Activated CD4-positive, alpha-beta T cell treated with anti-CD3 and anti-CD28 coated beads, Interleukin-2, amount 50 U/mL, for 1 hour (primary cell): Measurements from ENCODE around the gene PRDM12.
"Not testable (repeated sequence)": the region's sequence is repeated elsewhere in the genome, so short reads cannot be mapped to it uniquely, and the experiment has no call there.

ENCODE experiments used
- DNase-seq: peaks from one replicate; pipeline ENCODE4 v3.0.0-alpha.2; 2020

Gene PRDM12

GRCh38 chr9:130665431-130666392 is 1.3 kb downstream of the PRDM12 start:
- DNase-seq = no peak

DNA sequence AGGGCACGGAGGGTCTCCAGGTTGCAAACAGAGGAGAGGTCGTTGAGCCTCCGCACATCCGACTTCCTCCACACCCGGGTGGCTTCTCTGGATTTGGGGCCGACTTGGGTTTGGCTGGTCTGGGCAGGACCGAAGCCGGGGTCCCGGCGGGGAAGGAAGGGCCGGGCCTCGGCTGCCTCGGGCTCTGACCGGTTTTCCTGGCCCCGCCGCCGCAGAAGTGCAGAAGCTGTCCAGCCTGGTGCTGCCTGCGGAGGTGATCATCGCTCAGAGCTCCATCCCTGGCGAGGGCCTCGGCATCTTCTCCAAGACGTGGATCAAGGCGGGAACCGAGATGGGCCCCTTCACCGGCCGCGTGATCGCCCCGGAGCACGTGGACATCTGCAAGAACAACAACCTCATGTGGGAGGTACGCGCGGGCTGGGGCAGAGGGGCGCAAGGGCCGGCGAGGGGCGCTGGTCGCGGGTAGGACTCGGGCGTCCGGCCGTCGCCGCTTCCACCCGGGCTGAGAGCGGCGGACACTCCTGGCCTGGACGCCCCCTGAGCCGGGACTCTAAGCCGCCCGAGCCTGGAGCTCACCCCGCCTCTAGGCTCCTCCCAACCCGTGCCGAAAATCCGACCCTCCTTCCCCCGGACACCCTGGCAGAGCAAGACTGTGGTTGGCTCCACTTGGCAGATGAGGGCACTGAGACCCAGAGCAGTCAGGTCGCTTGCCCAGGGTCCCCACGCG is 2.2 kb downstream of the PRDM12 start:
- DNase-seq = no peak

- DNase-seq = no peak
Measured at GRCh38 chr9:130667120-130667435, 2.7 kb downstream of the PRDM12 start.

- no peak for DNase-seq
Measured at GRCh38 chr9:130668196-130668595, 3.8 kb downstream of the PRDM12 start.

DNA sequence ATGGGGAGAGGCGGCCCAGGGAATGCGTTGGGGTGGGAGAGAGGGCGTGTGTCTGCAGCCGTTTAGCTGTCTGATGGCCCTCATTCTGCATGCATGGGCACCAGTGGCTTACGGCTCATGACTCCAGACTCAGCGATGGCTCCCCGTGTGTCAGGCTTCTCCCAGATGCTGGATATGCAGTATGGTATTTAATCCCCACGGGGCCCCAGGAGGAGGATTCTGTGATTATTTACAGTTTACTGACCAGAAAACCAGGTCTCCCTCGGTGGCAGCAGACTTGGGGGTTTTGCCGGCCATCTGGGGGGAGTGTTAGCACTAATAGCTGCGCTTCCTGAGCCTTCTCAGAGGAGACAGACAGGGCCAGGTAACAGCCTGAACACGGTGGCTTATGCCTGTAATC is 4.3 kb downstream of the PRDM12 start:
- DNase-seq = no peak

- DNase-seq = no peak
Measured at GRCh38 chr9:130669965-130670364, 5.6 kb downstream of the PRDM12 start.

DNA sequence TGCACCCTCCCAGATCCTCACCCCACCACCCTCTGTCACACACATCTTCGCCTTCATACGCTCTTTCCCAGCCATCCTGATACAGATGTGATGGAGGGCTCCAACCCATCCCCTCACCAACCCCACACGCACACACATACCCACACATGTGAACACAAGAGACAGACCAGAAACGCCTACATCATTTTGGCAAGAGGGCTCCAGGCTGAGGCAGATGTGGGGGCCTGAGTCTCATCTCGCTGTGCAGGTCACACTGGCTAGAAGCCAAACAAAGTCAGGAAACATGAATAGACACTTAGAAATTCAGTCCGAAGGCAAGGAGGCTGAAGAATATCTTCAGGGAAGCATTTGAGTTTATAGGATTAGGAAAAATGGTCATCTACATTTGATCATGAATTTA is 6.2 kb downstream of the PRDM12 start:
- no peak for DNase-seq

DNA sequence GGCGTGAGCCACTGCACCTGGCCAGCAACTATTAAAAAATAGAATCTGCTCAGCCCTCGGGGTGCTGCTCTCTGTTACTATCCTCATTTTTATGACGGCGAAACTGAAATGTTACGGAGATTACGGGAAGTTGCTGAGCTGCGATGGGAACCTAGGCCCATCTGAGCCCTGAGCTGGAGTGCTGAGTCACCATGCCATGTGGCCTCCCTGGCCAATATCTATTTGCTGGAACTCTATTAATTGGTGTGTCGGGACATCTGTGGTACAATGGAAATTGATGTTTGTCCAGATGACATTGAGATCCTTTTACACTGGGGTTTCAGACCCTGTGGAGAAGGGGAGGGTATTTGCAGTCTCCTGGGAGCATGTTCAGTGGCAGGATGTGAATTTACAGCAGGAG is 8.1 kb downstream of the PRDM12 start:
- no peak for DNase-seq

DNA sequence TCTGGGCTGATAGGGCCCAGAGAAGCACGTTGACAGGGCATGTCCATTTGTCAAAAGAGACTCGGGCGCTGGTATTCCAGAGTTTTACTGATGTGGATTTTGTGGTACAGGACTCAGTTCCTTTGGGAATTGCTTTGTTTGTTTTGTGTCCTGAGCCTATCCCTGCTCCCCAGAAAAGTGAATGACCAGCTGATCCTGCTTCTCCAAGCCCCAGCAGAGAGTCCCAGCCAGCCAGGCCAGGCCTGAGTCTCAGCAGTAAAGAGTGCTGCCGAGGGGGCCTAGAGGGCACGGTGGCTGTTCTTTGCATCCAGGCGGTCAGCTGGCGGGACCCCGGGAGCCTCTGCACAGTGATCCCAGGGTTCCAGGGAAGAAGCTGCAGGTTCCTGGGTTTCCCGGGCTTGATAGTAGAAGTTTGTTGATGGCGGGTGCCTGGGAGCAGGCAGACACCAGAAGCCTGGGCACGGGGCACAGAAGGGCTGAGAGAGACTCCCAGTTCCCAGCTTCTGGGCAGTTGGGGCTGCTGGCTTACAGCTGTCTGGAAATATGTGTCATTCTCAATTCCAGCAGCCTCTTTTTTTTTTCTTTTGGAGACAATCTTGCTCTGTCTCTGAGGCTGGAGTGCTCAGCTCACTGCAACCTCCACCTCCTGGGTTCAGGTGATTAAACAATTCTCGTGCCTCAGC is 8.7 kb downstream of the PRDM12 start:
- DNase-seq = no peak

DNA sequence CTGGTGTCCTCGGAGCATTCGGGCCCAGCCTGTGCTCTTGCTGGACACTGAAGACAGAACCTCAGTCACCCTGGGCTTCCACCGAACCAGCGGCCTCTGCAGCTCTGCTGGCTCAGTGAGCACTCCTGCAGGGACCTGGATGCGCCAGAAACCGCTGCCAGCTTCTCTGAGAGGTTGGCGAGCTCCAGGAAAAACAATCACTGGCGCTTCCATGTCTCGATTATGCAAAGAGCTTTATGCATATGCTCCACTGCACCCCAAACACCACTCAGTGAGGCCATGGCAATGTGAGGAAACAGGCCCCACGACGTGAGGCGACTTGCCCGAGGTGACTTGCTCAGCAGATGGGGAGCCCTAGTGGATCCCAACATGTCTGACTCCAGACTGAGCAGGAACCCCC is 11.0 kb downstream of the PRDM12 start:
- DNase-seq = no peak

GRCh38 chr9:130677252-130677651 is 12.9 kb downstream of the PRDM12 start:
- no peak for DNase-seq

DNA sequence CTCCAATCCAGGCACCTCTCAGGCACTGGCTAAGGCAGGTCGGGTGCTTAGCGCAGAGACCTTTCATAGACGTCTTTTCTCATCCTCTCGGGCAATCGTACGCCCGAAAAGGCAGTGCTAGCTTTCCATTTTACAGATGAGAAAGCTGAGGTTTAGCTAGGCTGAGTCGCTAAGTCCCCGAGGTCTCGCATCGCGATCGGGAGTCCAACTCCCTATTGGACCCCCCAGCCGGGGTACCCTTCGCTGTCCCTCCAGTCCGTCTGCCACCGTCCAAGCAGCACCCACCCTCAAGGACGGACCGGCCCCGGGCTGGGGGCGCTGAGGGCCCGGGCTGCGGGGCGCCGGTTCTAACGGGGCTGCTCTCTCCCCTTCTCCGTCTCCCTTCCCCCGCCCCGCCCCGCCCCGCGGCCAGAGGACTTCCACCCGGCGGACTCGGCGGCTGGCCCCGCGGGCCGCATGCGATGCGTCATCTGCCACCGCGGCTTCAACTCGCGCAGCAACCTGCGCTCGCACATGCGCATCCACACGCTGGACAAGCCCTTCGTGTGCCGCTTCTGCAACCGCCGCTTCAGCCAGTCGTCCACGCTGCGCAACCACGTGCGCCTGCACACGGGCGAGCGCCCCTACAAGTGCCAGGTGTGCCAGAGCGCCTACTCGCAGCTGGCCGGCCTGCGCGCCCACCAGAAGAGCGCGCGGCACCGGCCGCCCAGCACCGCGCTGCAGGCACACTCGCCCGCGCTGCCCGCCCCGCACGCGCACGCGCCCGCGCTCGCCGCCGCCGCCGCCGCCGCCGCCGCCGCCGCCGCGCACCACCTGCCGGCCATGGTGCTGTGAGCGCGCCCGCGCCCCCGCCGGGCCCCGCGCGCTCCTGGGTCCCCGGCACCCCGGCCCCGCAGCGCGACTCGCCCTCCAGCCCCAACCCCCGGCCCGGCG is 16.7 kb downstream of the PRDM12 start:
- DNase-seq = peak; percentile 47

DNA sequence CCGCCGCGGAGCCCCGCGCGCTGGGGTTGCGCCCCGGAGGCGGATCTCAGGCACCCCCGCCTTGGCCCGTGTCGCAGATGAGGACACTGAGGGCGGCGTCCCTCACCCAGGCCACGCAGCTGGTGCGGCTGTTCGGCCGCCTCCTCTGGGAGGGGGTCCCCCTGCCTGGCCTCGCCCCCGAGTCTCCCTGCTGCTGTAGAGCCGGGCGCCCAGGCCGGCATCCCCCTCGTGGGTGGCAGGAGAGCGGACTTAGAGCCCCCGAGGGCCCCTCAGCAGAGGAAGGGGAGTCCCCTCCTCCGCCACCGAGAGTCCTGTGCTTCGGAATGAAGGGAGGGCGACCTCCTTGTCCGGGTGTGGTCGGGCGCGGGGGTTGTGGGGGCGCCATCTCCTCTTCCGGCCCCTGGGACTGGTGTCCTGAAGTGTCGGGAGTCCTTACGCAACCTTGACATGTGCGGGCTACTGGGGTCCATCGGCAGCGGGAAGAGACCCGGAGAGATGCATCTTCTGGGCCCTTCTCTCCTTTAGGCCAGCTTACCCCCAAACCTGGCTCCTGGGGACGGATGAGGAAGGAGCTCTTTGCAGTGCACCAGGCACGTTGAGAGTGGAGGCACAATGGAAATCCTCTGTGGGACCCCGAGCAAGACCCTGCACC is 17.5 kb downstream of the PRDM12 start:
- no peak for DNase-seq

DNA sequence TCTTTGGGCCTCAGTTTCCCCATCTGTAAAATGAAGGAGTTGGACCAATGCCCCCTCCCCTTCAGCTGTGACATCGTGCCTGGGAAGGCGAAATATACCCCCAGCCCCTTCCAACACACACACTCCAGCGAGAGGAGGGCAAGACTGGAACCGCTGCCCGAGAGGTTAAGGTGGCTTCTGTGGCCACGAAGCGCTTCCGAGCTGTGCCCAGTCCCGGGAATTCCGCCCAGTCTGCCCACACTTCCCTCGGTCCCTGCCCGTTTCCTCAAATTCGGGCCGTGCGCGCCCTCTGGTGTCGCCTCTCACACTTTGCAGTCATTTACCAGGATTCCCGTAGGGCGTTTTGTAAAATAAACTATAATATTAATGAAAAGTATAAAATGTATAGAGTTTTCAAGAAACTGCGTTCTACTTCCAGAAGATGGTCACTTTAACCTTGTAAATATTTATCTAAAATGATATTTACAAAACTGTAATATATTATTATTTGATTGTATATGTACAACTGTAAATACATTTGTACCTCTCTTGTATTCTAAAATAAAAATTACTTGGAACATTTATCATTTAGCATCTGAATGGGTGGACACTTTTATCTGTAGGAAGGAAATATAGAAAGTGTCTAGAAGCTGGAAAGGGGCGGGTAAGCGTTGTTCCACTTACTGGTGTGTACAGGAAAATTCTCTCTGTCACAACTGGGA is 18.2 kb downstream of the PRDM12 start:
- DNase-seq = peak; percentile 55

DNA sequence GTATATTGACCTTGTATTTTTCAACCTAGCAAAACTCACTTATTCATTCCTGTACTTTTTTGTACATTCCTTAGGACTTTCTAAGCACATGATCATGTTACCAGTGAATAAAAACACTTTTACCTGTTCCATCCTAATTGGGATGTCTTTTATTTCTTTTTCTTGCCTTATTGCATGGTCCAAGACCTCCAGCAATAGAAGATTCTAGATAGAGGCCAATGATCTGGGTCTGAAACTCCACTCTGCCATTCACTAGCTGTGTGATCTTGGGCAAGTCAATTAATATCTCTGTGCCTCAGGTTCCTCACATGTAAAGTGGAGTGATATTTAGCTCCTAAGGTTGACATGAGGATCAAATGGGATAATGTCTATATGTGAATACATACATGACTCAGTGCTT is 20.7 kb downstream of the PRDM12 start:
- DNase-seq = no peak

DNA sequence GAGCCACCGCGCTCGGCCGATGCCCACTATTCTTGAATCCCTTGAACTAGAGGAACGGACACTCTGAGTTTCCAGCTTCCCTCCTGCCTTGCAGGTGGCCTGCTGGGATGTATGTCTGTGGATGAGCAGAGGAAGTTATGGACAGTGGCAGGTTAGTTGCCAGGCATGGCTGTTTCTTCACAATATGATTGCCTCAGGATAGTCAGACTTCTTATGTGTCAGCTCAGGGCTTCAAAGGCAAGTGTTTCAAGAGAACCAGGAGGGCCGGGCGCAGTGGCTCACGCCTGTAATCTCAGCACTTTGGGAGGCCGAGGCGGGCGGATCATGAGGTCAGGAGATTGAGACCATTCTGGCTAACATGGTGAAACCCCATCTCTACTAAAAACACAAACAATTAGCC is 21.6 kb downstream of the PRDM12 start:
- not testable (repeated sequence) for DNase-seq

GRCh38 chr9:130687615-130688014 is 23.2 kb downstream of the PRDM12 start:
- no peak for DNase-seq

- DNase-seq = no peak
Measured at GRCh38 chr9:130688072-130688471, 23.7 kb downstream of the PRDM12 start.

- DNase-seq = no peak
Measured at GRCh38 chr9:130689572-130689936, 25.2 kb downstream of the PRDM12 start.

- no peak for DNase-seq
Measured at GRCh38 chr9:130689937-130690700, 25.7 kb downstream of the PRDM12 start.

DNA sequence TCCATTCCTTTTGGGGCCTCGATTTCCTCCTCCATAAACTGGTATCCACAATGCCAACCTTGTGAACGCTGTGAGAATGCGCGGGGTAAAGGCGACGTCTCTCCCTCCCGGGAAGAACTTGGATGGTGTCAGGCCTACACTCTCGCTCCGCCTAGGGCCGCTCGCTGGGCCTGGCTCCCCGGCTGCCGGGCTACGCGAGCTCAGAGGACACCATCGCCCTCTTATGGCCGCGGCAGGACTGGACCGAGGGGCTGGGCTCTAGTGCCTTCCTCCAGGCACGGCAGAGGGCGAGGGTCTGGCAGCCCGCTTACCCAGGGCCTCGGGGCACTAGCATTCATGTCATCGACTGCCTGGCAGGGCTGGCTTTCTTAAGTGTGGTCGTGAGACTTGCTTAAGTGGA is 27.9 kb downstream of the PRDM12 start:
- DNase-seq = no peak
